ENCODE measurements around the gene PXMP4.

Gene PXMP4

GRCh38 chr20:33724439-33725094, 4.5 kb upstream of the PXMP4 start:
- Histone ChIP-seq H3K27ac (ENCODE audit: low read length) (no peak overlapping the region), H3K9me3 (ENCODE audit: insufficient read depth, low read length) (no peaks in the 10 kb centered on the region), H3K4me2 (ENCODE audit: low read length) (no peak overlapping the region), H3K36me3 (replicated peaks; ENCODE audit: low read depth, low read length) (no peaks in the 10 kb centered on the region), H3K4me3 (ENCODE audit: low read length) (no peak overlapping the region), H2AFZ (ENCODE audit: low read depth, low read length) (no peak overlapping the region), H3K9ac (ENCODE audit: low read length) (no peak overlapping the region), H3K27me3 (ENCODE audit: low read depth, low read length) (no peaks in the 10 kb centered on the region), H3K79me2 (ENCODE audit: low read length) (no peaks in the 10 kb centered on the region), H4K20me1 (ENCODE audit: insufficient read depth, low read length) (no peaks in the 10 kb centered on the region), H3K4me1 (ENCODE audit: low read length) (peaks cover under 1% of the 10 kb centered on the region; the same call in 1 of the 2 replicates)
- TF ChIP-seq EZH2phosphoT487 (IDR thresholded peaks at IDR 0.05; ENCODE audit: low read depth) (no peak), CTCF (IDR thresholded peaks at IDR 0.05; ENCODE audit: low read depth, low read length) (no peak)

DNA sequence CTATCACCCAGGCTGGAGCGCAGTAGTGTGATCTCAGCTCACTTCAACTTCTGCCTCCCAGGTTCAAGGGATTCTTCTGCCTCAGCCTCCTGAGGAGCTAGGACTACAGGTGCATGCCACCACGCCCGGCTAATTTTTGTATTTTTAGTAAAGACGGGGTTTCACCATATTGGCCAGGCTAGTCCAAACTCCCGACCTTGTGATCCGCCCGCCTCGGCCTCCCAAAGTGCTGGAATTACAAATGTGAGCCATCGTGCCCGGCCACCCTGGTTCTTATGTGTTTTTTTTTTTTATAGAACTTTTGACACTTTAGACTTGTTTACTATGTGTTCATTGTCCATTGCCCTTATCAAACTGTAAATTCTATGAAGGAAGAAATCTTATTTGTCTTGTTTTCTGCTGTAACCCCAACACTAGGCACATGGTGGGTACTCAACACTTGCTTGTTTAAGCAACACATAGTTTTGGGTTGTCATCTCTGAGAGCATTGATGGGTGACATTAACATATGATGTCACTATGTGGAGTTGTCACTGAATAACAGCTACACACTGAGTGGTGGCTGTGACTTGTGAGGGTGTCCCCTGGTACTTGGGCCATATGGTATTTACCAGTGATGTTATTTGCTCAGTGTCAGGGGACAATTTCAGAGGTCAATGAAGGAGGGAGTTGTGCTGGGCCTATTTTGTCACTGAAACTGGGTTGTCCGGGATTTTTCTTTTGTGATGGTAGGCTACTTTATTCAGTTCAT, 1.5 kb upstream of the PXMP4 start:
- no peak overlapping the region for H3K4me2 ChIP-seq (ENCODE audit: low read length)
- no peak overlapping the region for H3K9ac ChIP-seq (ENCODE audit: low read length)
- peaks cover 5% of the 10 kb centered on the region; the same call in 1 of the 2 replicates for H3K4me1 ChIP-seq (ENCODE audit: low read length)
- no peaks in the 10 kb centered on the region for H3K36me3 ChIP-seq (replicated peaks; ENCODE audit: low read depth, low read length)
- no peak overlapping the region for H3K27ac ChIP-seq (ENCODE audit: low read length)
- TF ChIP-seq CTCF (IDR thresholded peaks at IDR 0.05; ENCODE audit: low read depth, low read length) (no peak), EZH2phosphoT487 (IDR thresholded peaks at IDR 0.05; ENCODE audit: low read depth) (no peak)
- no peaks in the 10 kb centered on the region for H3K27me3 ChIP-seq (ENCODE audit: low read depth, low read length)
- no peaks in the 10 kb centered on the region for H3K9me3 ChIP-seq (ENCODE audit: insufficient read depth, low read length)
- H2AFZ ChIP-seq (ENCODE audit: low read depth, low read length), result no peak overlapping the region
- no peak overlapping the region for H3K4me3 ChIP-seq (ENCODE audit: low read length)
- no peaks in the 10 kb centered on the region for H4K20me1 ChIP-seq (ENCODE audit: insufficient read depth, low read length)
- no peaks in the 10 kb centered on the region for H3K79me2 ChIP-seq (ENCODE audit: low read length)

DNA sequence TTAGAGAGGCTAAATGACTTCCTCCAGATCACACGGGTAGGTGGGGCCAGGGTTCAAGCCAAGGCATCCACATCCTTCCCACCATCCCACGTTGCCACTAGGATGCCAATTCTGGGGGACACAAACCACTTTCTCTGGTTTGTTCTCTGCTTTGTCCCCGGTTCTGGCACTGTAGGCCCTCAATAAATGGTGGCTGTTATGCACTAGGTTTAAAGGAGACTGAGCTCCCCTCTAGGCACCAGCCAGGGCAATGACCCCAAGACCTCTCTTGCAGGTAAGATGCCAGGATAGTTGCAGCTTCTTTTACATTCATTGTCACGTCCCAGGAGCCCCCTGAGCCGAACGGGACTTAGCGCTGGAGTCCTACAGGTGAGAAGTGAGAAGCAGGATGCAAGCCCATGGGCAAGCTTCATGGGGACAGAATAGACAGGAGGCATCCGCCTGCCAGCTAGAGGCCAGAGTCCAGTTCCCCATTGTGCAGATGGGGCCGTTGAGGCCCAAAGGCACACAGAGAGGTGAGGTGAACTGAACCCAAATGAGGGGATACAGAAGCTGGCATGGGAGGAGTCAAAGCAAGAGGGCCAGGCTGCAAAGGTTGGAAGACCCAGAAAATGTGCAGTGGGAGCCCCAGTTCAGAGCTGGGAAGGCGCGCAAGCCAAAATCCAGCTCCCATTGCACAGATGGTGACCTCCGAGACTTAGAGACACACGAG, 677 bp downstream of the PXMP4 start:
- Histone ChIP-seq H3K27ac (ENCODE audit: low read length) (no peak overlapping the region), H4K20me1 (ENCODE audit: insufficient read depth, low read length) (no peaks in the 10 kb centered on the region), H3K4me1 (ENCODE audit: low read length) (peaks cover 5% of the 10 kb centered on the region; the same call in 1 of the 2 replicates), H3K4me2 (ENCODE audit: low read length) (peak overlapping the region; percentile 79), H3K27me3 (ENCODE audit: low read depth, low read length) (no peaks in the 10 kb centered on the region), H3K4me3 (ENCODE audit: low read length) (peak overlapping the region; percentile 88), H3K9ac (ENCODE audit: low read length) (peak overlapping the region; percentile 71), H3K79me2 (ENCODE audit: low read length) (no peaks in the 10 kb centered on the region), H3K9me3 (ENCODE audit: insufficient read depth, low read length) (no peaks in the 10 kb centered on the region), H3K36me3 (replicated peaks; ENCODE audit: low read depth, low read length) (no peaks in the 10 kb centered on the region), H2AFZ (ENCODE audit: low read depth, low read length) (peak overlapping the region; percentile 87)
- TF ChIP-seq EZH2phosphoT487 (IDR thresholded peaks at IDR 0.05; ENCODE audit: low read depth) (no peak), CTCF (IDR thresholded peaks at IDR 0.05; ENCODE audit: low read depth, low read length) (no peak)

- H3K27ac ChIP-seq (ENCODE audit: low read length), result no peak overlapping the region
- H3K9me3 ChIP-seq (ENCODE audit: insufficient read depth, low read length), result no peaks in the 10 kb centered on the region
- H3K27me3 ChIP-seq (ENCODE audit: low read depth, low read length), result no peaks in the 10 kb centered on the region
- H3K4me3 ChIP-seq (ENCODE audit: low read length), result no peak overlapping the region
- H2AFZ ChIP-seq (ENCODE audit: low read depth, low read length), result no peak overlapping the region
- TF ChIP-seq EZH2phosphoT487 (IDR thresholded peaks at IDR 0.05; ENCODE audit: low read depth), result no peak
- H3K36me3 ChIP-seq (replicated peaks; ENCODE audit: low read depth, low read length), result no peaks in the 10 kb centered on the region
- no peaks in the 10 kb centered on the region for H4K20me1 ChIP-seq (ENCODE audit: insufficient read depth, low read length)
- no peak overlapping the region for H3K9ac ChIP-seq (ENCODE audit: low read length)
- H3K4me1 ChIP-seq (ENCODE audit: low read length), result peaks cover 5% of the 10 kb centered on the region; the same call in 1 of the 2 replicates
- no peaks in the 10 kb centered on the region for H3K79me2 ChIP-seq (ENCODE audit: low read length)
- no peak overlapping the region for H3K4me2 ChIP-seq (ENCODE audit: low read length)
These were observed 3.6 kb downstream of the PXMP4 start for GRCh38 chr20:33716498-33716897.

Measured in OCI-LY3 (cell line).